Mesodermal cell (in vitro differentiated cells): ENCODE measurements around the gene CNIH2. TPM values are rescaled to one million over a fixed set of nuclear protein-coding genes. Genes with fewer than 3 reads are reported as not detected.

Experiments used
- H3K27ac ChIP-seq: 2 replicates; pipeline ENCODE4 v1.7.0; 2013; ENCODE audit warnings: mild to moderate bottlenecking, low read depth, low read length, moderate library complexity; ENCODE audit not compliant: severe bottlenecking
- H3K36me3 ChIP-seq: 2 replicates; pipeline ENCODE4 v1.7.1; 2013; ENCODE audit warnings: mild to moderate bottlenecking, low read length, moderate library complexity; ENCODE audit not compliant: control insufficient read depth, insufficient read depth
- H3K4me1 ChIP-seq: one replicate; pipeline ENCODE4 v1.7.1; 2013; ENCODE audit warnings: mild to moderate bottlenecking, low read length; ENCODE audit not compliant: insufficient read depth, control insufficient read depth, poor library complexity, severe bottlenecking
- H3K4me3 ChIP-seq: 2 replicates; pipeline ENCODE4 v1.7.0; 2013; ENCODE audit warnings: low read length, control low read depth, mild to moderate bottlenecking; ENCODE audit not compliant: insufficient read depth, poor library complexity, severe bottlenecking; ENCODE audit errors: extremely low read depth
- H3K9me3 ChIP-seq: 2 replicates; pipeline ENCODE4 v1.7.1; 2013; ENCODE audit warnings: mild to moderate bottlenecking, low read length, moderate library complexity; ENCODE audit not compliant: control insufficient read depth
- WGBS, 2 experiments: methylation state at CpG; one replicate each; pipeline ENCODE4 v1.1.5; 2013; ENCODE audit warnings: missing lambda C conversion rate in 2 of 2; ENCODE audit not compliant: insufficient coverage in 2 of 2; 5-methylcytosine and 5-hydroxymethylcytosine counted together
- polyA plus RNA-seq, 2 experiments: library from polyadenylated mRNA; stranded (reverse); fragments of 50-300 nt; gene quantifications; one replicate each; pipeline ENCODE4 v1.2.3, GENCODE V29; 2013

Gene CNIH2
- 17.0 TPM for polyA plus RNA-seq (2013, experiment 1 of 2)
- 12.7 TPM for polyA plus RNA-seq (2013, experiment 2 of 2)

DNA sequence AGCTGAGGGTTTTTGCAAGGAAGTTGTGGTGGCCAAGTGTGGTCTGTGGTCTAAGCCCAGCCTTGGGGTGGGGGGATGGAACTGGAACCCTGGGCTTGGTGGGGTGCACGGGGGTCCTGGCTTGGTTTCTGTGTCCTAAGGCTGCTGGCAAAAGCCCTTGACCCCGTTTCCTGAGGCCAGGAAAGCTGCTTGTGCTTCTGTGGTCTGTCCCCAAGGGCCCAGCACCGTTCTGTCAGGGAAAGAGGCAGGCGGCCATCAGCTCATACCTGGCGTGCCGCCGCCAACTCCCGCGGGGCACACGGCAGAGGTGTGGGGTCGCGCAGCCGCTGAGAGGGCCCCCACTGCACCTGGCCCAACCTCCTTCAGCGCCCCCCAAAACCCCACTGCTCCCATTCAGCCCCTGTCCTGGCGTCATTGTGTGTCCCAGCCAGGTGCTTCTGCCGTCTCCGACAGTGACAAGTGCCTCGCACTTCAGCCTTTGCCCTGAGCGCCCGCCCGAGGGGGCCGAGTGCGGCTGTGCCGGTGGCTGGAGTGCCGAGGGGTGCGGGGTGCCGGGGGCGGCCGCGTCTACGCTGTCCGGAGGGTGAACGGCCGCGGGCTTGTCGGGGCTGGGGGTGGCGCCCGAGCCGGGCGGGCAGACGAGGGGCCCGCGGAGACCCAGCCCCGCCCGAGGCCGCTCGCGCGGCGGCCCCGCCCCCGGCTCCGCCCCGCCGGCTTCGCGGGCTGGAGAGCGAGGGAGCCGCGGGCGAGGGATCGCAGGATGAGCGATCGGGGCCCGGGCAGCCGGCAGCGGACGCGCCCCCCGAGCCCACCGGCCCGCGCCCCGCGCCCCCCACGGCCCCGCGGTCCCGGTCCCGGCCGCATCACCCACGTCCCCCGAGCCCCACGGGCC is at the start of gene CNIH2:
Gene CNIH2 (plus strand): TSS at position 705 of the 892 bp plus-strand sequence. CDS start 282 bp downstream, outside the sequence.
- no peaks in the 10 kb centered on the region for H3K9me3 ChIP-seq
- H3K4me3 ChIP-seq = peak within 1 kb of the TSS; percentile 23
- no peak within 1 kb of the TSS for H3K27ac ChIP-seq
- peaks cover 37% of the 10 kb centered on the region for H3K36me3 ChIP-seq
- peaks cover 35% of the 10 kb centered on the region for H3K4me1 ChIP-seq
- 3 to 6% methylated on average over 63 to 71 of the region's 84 CpGs for WGBS, 2 experiments

GRCh38 chr11:66228521-66228920 is 49.5 kb upstream of the CNIH2 start:
- Histone ChIP-seq H3K4me3 (no peak overlapping the region), H3K9me3 (no peaks in the 10 kb centered on the region), H3K4me1 (no peaks in the 10 kb centered on the region), H3K36me3 (peaks cover 93% of the 10 kb centered on the region), H3K27ac (no peak overlapping the region)
- 79 to 82% methylated on average over 2 to 6 of the region's 6 CpGs for WGBS, 2 experiments

DNA sequence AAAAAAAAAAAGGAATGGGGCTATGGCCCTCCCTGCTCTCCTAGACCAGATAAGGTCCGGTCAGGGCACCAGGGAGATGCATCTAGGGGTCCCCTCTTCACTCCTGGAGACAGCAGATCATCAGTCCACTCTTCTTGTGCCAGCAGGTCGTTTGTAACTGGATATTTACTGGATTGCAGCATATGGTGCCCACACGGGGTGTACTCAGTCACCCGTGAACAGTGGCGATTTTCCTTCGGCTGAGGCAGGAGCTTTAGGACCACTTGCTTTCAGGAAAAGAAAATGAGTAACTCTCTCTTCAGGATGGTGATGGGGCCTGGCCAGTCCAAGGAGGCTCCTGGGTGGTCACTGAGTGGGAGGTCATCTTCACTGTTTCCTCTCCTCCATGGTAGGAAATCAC is 47.8 kb upstream of the CNIH2 start:
- 96% methylated on average over 6 of the region's 6 CpGs for WGBS, 2 experiments
- H3K27ac ChIP-seq = no peak overlapping the region
- no peaks in the 10 kb centered on the region for H3K4me1 ChIP-seq
- H3K36me3 ChIP-seq = peaks cover 93% of the 10 kb centered on the region
- no peaks in the 10 kb centered on the region for H3K9me3 ChIP-seq
- no peak overlapping the region for H3K4me3 ChIP-seq

DNA sequence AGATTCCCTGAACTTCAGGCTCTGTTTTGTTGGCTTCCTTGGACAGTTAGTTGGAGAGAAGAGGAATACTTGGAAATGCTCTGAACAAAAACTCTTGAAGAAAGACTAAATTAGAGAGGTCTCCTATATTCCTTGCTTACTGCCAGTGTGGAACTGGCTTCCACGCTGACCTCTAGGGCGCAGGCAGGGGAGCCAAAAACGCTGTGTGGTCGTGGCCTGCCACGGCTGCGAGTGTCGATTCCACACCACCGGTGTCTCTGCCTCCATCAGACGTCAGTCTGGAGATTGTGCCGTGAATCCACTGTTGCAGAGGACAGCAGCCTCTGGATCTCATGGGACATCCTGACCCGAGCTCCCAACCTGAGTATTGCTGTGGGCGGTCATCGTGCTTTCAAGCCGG is 47.0 kb upstream of the CNIH2 start:
- H3K4me3 ChIP-seq = no peak overlapping the region
- no peaks in the 10 kb centered on the region for H3K4me1 ChIP-seq
- peaks cover 95% of the 10 kb centered on the region for H3K36me3 ChIP-seq
- H3K9me3 ChIP-seq = no peaks in the 10 kb centered on the region
- 95 to 96% methylated on average over 14 of the region's 14 CpGs for WGBS, 2 experiments
- no peak overlapping the region for H3K27ac ChIP-seq

- Histone ChIP-seq H3K36me3 (peaks cover 95% of the 10 kb centered on the region), H3K27ac (no peak overlapping the region), H3K9me3 (no peaks in the 10 kb centered on the region), H3K4me1 (no peaks in the 10 kb centered on the region), H3K4me3 (no peak overlapping the region)
- WGBS, 2 experiments = 87 to 90% methylated on average over 7 of the region's 7 CpGs
Observed at GRCh38 chr11:66231561-66231960, 46.4 kb upstream of the CNIH2 start.

- H3K27ac ChIP-seq = no peak overlapping the region
- no peaks in the 10 kb centered on the region for H3K4me1 ChIP-seq
- no peaks in the 10 kb centered on the region for H3K9me3 ChIP-seq
- WGBS, 2 experiments = 85 to 91% methylated on average over 7 to 11 of the region's 11 CpGs
- no peak overlapping the region for H3K4me3 ChIP-seq
- peaks cover 91% of the 10 kb centered on the region for H3K36me3 ChIP-seq
Observed at GRCh38 chr11:66232769-66233168, 45.2 kb upstream of the CNIH2 start.

DNA sequence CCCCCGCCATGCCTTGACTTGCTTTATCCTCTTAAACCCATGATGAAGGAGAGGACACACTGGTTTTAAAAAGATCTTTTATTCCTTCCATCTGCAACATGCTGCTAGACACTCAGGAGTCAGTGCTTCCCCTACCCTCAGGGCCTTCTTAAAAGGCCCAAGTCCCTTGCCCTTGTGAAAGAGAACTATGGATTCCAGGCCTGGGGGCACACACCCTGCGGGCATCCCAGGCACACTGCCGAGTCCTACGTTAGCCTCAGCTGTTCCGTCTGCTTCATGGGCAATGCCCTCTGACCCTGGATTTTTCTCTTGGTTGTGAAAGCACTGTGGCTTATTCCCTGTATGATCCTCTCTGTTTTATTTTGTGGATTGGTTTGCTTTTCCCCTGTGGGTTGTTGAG is 44.7 kb upstream of the CNIH2 start:
- Histone ChIP-seq H3K9me3 (no peaks in the 10 kb centered on the region), H3K4me1 (no peaks in the 10 kb centered on the region), H3K4me3 (no peak overlapping the region), H3K36me3 (peaks cover 91% of the 10 kb centered on the region), H3K27ac (no peak overlapping the region)
- WGBS, 2 experiments = 98 to 100% methylated on average over 5 of the region's 5 CpGs

GRCh38 chr11:66235141-66235540 is 42.8 kb upstream of the CNIH2 start:
- H3K4me1 ChIP-seq = no peaks in the 10 kb centered on the region
- peaks cover 96% of the 10 kb centered on the region for H3K36me3 ChIP-seq
- H3K9me3 ChIP-seq = no peaks in the 10 kb centered on the region
- no peak overlapping the region for H3K4me3 ChIP-seq
- H3K27ac ChIP-seq = no peak overlapping the region
- WGBS, 2 experiments = 90 to 97% methylated on average over 9 of the region's 11 CpGs

DNA sequence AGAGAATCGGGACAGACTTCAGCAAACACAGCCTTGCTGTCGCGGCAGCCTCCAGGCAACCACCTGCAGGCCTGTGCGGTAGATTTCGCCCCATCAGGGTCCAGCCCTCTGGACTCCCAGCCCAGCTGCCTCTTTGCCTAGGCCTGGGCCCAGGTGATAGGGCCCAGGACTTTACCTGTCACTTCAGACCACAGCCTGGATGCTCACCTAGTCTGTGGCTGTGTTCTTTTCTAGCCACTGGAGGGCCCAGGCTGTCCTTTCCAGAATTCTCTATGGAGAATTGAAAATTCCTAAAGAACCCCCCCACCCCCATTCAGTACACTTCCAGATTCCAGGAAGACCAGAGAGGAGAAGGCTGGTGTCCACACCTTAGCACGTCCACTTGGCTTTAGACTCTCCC is 40.1 kb upstream of the CNIH2 start:
- Histone ChIP-seq H3K4me1 (no peaks in the 10 kb centered on the region), H3K9me3 (no peaks in the 10 kb centered on the region), H3K36me3 (peaks cover 95% of the 10 kb centered on the region), H3K4me3 (no peak overlapping the region), H3K27ac (no peak overlapping the region)
- 93 to 98% methylated on average over 5 to 6 of the region's 6 CpGs for WGBS, 2 experiments

DNA sequence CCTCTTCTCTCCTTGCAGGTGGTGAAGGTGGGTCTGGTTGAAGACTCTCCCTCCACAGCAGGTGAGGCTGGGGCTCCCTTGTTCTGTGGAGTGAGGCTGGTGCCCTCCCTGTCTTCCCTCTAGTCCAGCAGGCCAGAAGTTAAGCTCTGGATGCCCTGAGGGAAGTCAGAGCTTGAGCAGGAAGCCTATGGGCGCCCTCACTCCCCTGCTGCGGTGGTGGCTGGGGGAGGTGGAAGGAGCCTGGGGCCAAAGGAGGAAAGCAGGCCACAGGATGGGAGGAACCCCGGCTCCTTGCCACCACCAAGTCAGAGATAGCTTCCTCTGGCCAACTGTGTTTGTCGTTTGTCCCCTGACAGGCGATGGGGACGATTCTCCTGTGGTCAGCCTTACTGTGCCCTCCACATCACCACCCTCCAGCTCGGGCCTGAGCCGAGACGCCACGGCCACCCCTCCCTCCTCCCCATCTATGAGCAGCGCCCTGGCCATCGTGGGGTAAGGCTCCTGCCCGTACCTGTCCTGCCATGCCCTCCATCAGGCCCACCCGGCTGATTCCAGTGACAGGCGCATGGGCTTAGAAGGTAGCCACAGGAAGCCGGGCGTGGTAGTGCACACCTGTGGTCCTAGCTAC is 39.1 kb upstream of the CNIH2 start:
- WGBS, 2 experiments = 93 to 97% methylated on average over 16 of the region's 17 CpGs
- Histone ChIP-seq H3K27ac (no peak overlapping the region), H3K4me1 (no peaks in the 10 kb centered on the region), H3K4me3 (no peak overlapping the region), H3K9me3 (no peaks in the 10 kb centered on the region), H3K36me3 (peaks cover 93% of the 10 kb centered on the region)

DNA sequence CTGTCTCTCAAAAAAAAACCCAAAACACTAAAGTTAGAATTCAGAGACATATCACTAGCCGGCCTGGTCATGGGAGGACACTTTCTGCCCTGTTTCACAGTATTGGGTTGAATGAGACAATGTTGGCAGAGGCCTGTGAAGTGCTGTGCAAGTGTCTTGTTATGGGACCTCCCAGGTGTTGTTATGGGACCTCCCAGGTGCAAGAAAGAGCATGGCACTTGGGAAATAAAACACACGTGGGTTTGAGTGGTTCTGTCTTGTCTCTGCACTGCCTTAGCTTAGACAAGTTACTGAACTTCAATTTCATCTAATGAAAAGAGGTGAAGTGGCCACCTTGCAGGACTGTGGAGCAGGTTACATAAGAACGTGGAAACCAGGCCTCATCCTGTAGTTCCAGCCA is 38.5 kb upstream of the CNIH2 start:
- Histone ChIP-seq H3K27ac (no peak overlapping the region), H3K36me3 (peaks cover 93% of the 10 kb centered on the region), H3K4me1 (no peaks in the 10 kb centered on the region), H3K4me3 (no peak overlapping the region), H3K9me3 (no peaks in the 10 kb centered on the region)
- WGBS, 2 experiments = 87 to 100% methylated on average over 3 of the region's 3 CpGs
